GM12878 (cell line): ENCODE results near the gene CTNNA1. TPM values are rescaled to one million over a fixed set of nuclear protein-coding genes. Genes with fewer than 3 reads are reported as not detected.

Experiments
- ATAC-seq: fragments of 200-7000 bp; cut with Tn5 transposase; 3 replicates; pipeline ENCODE4 v1.9.1; 2020; ENCODE audit warnings: mild to moderate bottlenecking, moderate library complexity
- BruUV-seq: library from RNA; stranded (reverse); fragments of 400-500 nt; replicated peaks from 2 replicates; lab custom pipeline; 2021; lab: Mats Ljungman, UMichigan
- CTCF ChIA-PET: fragments of 300-600 bp; sonication (Branson Sonifier 250); formaldehyde crosslinking; extraction: SDS; loops from one replicate; lab custom pipeline; 2021; ENCODE audit warnings: inconsistent platforms; lab: Yijun Ruan, JAX
- POLR2A ChIA-PET: fragments of 350-600 bp; formaldehyde crosslinking; extraction: SDS; loops from one replicate; lab custom pipeline; 2021; ENCODE audit warnings: inconsistent platforms; lab: Charles Lee
- RAD21 ChIA-PET: fragments of 300-600 bp; sonication (Branson Sonifier 250); formaldehyde crosslinking; loops from one replicate; lab custom pipeline; 2023; ENCODE audit warnings: antibody characterized with exemption; ENCODE audit not compliant: unreplicated experiment; lab: Charles Lee
- SMC1A ChIA-PET: fragments of 300-600 bp; sonication (Branson Sonifier 250); formaldehyde crosslinking; loops from one replicate; lab custom pipeline; 2023; ENCODE audit not compliant: unreplicated experiment, uncharacterized antibody; lab: Charles Lee
- DNase-seq: peaks from one replicate; pipeline ENCODE4 v3.0.0-alpha.2; 2011; ENCODE audit warnings: low read depth, low spot score
- FAIRE-seq: peaks from 3 replicates; lab custom pipeline; 2011; peaks lifted over from hg19 to GRCh38; lab: Jason Lieb, UNC
- H2AFZ ChIP-seq: 2 replicates; pipeline ENCODE4 v1.6.0; 2011; ENCODE audit warnings: low read depth, low read length, control low read depth; ENCODE audit not compliant: control insufficient read depth
- H3K27ac ChIP-seq: 2 replicates; pipeline ENCODE4 v1.5.1; 2011; ENCODE audit warnings: control low read depth; ENCODE audit not compliant: control insufficient read depth, insufficient read depth
- H3K27me3 ChIP-seq, 2 experiments: replicated peaks in 1 of 2; 2 replicates each; pipeline versions ENCODE4 v1.6.0 to v1.6.1; 2011; ENCODE audit warnings: low read length in 1 of 2; ENCODE audit not compliant: control insufficient read depth in 2 of 2, insufficient read depth in 2 of 2
- H3K36me3 ChIP-seq, 2 experiments: 2 replicates each; pipeline ENCODE4 v1.5.1; 2011; ENCODE audit warnings: low read length in 1 of 2; ENCODE audit not compliant: control insufficient read depth in 2 of 2, insufficient read depth in 2 of 2
- H3K4me1 ChIP-seq: 2 replicates; pipeline ENCODE4 v1.6.1; 2011; ENCODE audit warnings: mild to moderate bottlenecking, low read length, moderate library complexity, mixed read lengths; ENCODE audit not compliant: control insufficient read depth, insufficient read depth
- H3K4me2 ChIP-seq: 2 replicates; pipeline ENCODE4 v1.6.0; 2011; ENCODE audit warnings: control low read depth; ENCODE audit not compliant: control insufficient read depth, insufficient read depth
- H3K4me3 ChIP-seq: fragments of 200-600 bp; sonication (generic); 2 replicates; pipeline ENCODE4 v1.5.1; 2016
- H3K79me2 ChIP-seq: 2 replicates; pipeline ENCODE4 v1.6.0; 2011; ENCODE audit warnings: low read length; ENCODE audit not compliant: control insufficient read depth, insufficient read depth
- H3K9ac ChIP-seq: 2 replicates; pipeline ENCODE4 v1.8.0; 2011; ENCODE audit warnings: low read length, control low read depth, mixed read lengths; ENCODE audit not compliant: control insufficient read depth, insufficient read depth
- H3K9me3 ChIP-seq: replicated peaks from 3 replicates; pipeline ENCODE4 v1.5.1; 2011; ENCODE audit warnings: mild to moderate bottlenecking, low read length; ENCODE audit not compliant: control insufficient read depth, insufficient read depth
- H4K20me1 ChIP-seq: 2 replicates; pipeline ENCODE4 v1.6.0; 2011; ENCODE audit not compliant: control insufficient read depth, insufficient read depth
- CHD4 ChIP-seq: fragments of 200-600 bp; sonication (generic); IDR thresholded peaks from 2 replicates; pipeline ENCODE4 v1.6.1; 2016; ENCODE audit warnings: mild to moderate bottlenecking
- CREB1 ChIP-seq: IDR thresholded peaks from 2 replicates; pipeline ENCODE4 v1.6.1; 2012; ENCODE audit warnings: low read depth, mild to moderate bottlenecking, inconsistent platforms
- FOXK2 ChIP-seq: fragments of 450-650 bp; IDR thresholded peaks from 2 replicates; pipeline ENCODE4 v1.6.1; 2017; ENCODE audit warnings: mild to moderate bottlenecking, moderate library complexity
- HDAC6 ChIP-seq: fragments of 200-600 bp; sonication (generic); IDR thresholded peaks from one replicate; pipeline ENCODE4 v1.8.0; 2017; ENCODE audit warnings: antibody characterized with exemption; ENCODE audit not compliant: unreplicated experiment
- IRF5 ChIP-seq: fragments of 450-650 bp; IDR thresholded peaks from 2 replicates; pipeline ENCODE4 v1.6.1; 2017; ENCODE audit warnings: borderline replicate concordance
- MTA2 ChIP-seq: fragments of 450-650 bp; IDR thresholded peaks from 2 replicates; pipeline ENCODE4 v1.6.1; 2016; ENCODE audit warnings: low read depth, mild to moderate bottlenecking, moderate library complexity
- MTA3 ChIP-seq: IDR thresholded peaks from 2 replicates; pipeline ENCODE4 v1.6.1; 2012; ENCODE audit warnings: low read length, inconsistent platforms, borderline replicate concordance
- NFYB ChIP-seq: IDR thresholded peaks from 2 replicates; pipeline ENCODE4 v1.6.1; 2011; ENCODE audit warnings: low read depth, mild to moderate bottlenecking, low read length, improper control_type of control experiment, moderate library complexity; ENCODE audit not compliant: insufficient read depth
- PBX3 ChIP-seq: IDR thresholded peaks from 2 replicates; pipeline ENCODE4 v1.6.1; 2011; ENCODE audit warnings: mild to moderate bottlenecking, low read depth, low read length, moderate library complexity; ENCODE audit not compliant: insufficient replicate concordance
- RAD21 ChIP-seq: IDR thresholded peaks from 2 replicates; pipeline ENCODE4 v1.6.1; 2011; ENCODE audit warnings: mild to moderate bottlenecking, low read depth, low read length, moderate library complexity; ENCODE audit not compliant: insufficient read depth
- RELB ChIP-seq: fragments of 450-650 bp; IDR thresholded peaks from 2 replicates; pipeline ENCODE4 v1.6.1; 2017; ENCODE audit warnings: low read depth, mild to moderate bottlenecking, moderate library complexity
- SIN3A ChIP-seq: IDR thresholded peaks from 2 replicates; pipeline ENCODE4 v1.6.1; 2012; ENCODE audit warnings: low read depth, low read length, improper control_type of control experiment
- SMAD5 ChIP-seq: IDR thresholded peaks from 2 replicates; pipeline ENCODE4 v1.6.1; 2016; ENCODE audit warnings: antibody characterized with exemption, low read depth
- SP1 ChIP-seq: IDR thresholded peaks from one replicate; pipeline ENCODE4 v1.6.1; 2011; ENCODE audit warnings: low read depth, low read length
- SREBF1 ChIP-seq: IDR thresholded peaks from 2 replicates; pipeline ENCODE4 v1.6.1; 2012; ENCODE audit warnings: mild to moderate bottlenecking, low read length
- TCF12 ChIP-seq: IDR thresholded peaks from 2 replicates; pipeline ENCODE4 v1.6.1; 2011; ENCODE audit warnings: low read depth, mild to moderate bottlenecking, low read length
- WRNIP1 ChIP-seq: IDR thresholded peaks from 2 replicates; pipeline ENCODE4 v1.6.1; 2011; ENCODE audit warnings: low read depth, low read length, improper control_type of control experiment, borderline replicate concordance
- ZNF207 ChIP-seq: fragments of 450-650 bp; IDR thresholded peaks from 2 replicates; pipeline ENCODE4 v1.6.1; 2014; ENCODE audit warnings: antibody characterized with exemption, mild to moderate bottlenecking, borderline replicate concordance
- ZNF384 ChIP-seq: IDR thresholded peaks from 2 replicates; pipeline ENCODE4 v1.6.1; 2012; ENCODE audit warnings: low read depth, mild to moderate bottlenecking, low read length, improper control_type of control experiment, borderline replicate concordance
- ZZZ3 ChIP-seq: IDR thresholded peaks from 2 replicates; pipeline ENCODE4 v1.6.1; 2011; ENCODE audit warnings: low read depth; ENCODE audit not compliant: control insufficient read depth, insufficient read length
- in situ Hi-C: fragments of 300-500 bp; cut with MboI; formaldehyde crosslinking; loops from 9 replicates; pipeline ENCODE4 v1.14.3; 2018; ENCODE audit warnings: mixed read lengths
- intact Hi-C: fragments of 100-400 bp; cut with micrococcal nuclease; formaldehyde crosslinking; loops from one replicate; pipeline ENCODE4 v1.14.2; 2022; ENCODE audit not compliant: unreplicated experiment
- polyA plus RNA-seq, 11 experiments: library from polyadenylated mRNA; depleted of rRNA in 4 of 11; unstranded in 6 of 11; stranded (reverse) in 5 of 11; fragments of >200 nt; fragmentation: Nextera tagmentation in 4 of 11; fragmentation: Illumina TruSeq in 1 of 11; extraction: Ambion mirVana in 4 of 11; extraction: Trizol in 1 of 11; gene quantifications; 1 replicate in 1 of 11; 2 replicates in 10 of 11; pipeline versions ENCODE4 v1.2.1 to v1.2.3, GENCODE V29; 2011 to 2016; ENCODE audit warnings: inconsistent platforms in 2 of 11, missing spikeins in 2 of 11, low read depth in 1 of 11
- total RNA-seq, 4 experiments: library from RNA; depleted of rRNA in 3 of 4; stranded (reverse); fragments of >200 nt in 3 of 4; fragmentation: Illumina TruSeq in 1 of 4; extraction: Trizol in 1 of 4; gene quantifications; 2 replicates each; pipeline versions ENCODE4 v1.2.1 to v1.2.3, GENCODE V29; 2013 to 2021

Gene CTNNA1
- total and polyA plus RNA-seq, 10 of the 15 experiments (the other 5 are each of a cell fraction or from before 2014, with no cell fraction given): 32.6 to 104 (median 57.7) TPM

GRCh38 chr5:138889994-138890393, 136.8 kb downstream of the CTNNA1 start (continued):
- no peak for TF ChIP-seq SP1
- no peak for TF ChIP-seq CHD4

GRCh38 chr5:138890644-138891043, 137.4 kb downstream of the CTNNA1 start:
- Histone ChIP-seq H3K36me3 (peaks cover 6 to 10% of the 10 kb centered on the region in 2 experiments), H3K27me3 (no peaks in the 10 kb centered on the region), H4K20me1 (no peaks in the 10 kb centered on the region), H3K4me3 (no peak overlapping the region), H3K4me1 (no peaks in the 10 kb centered on the region), H3K4me2 (no peak overlapping the region), H2AFZ (no peak overlapping the region), H3K9ac (no peak overlapping the region), H3K27ac (no peak overlapping the region), H3K9me3 (0 out of 3 replicates have a peak, but pooled peaks cover 4% of the 10 kb centered on the region), H3K79me2 (no peaks in the 10 kb centered on the region)
- in situ Hi-C loops (no loop called here), intact Hi-C loops (no loop called here)
- CTCF ChIA-PET: no interaction called here
- no peak for ATAC-seq
- BruUV-seq: no TSS peak
- no peak for FAIRE-seq
- no peak for DNase-seq
- SMC1A ChIA-PET: interaction anchor here (1.0 kb wide), 1 partner anchor 10 kb away, joined by 3 read pairs; no protein-coding TSS in a partner anchor
- RAD21 ChIA-PET: no interaction called here
- POLR2A ChIA-PET: no interaction called here
- TF ChIP-seq SREBF1 (no peak), SIN3A (no peak), HDAC6 (no peak), NFYB (no peak), RELB (no peak), WRNIP1 (no peak), FOXK2 (no peak), TCF12 (no peak), ZZZ3 (no peak), SMAD5 (no peak), ZNF384 (no peak), MTA2 (no peak), PBX3 (no peak), CREB1 (no peak), IRF5 (no peak), RAD21 (no peak), MTA3 (no peak), ZNF207 (no peak)
